KOPT-K1 (cell line): ENCODE results near the gene ADK.
"Not testable (repeated sequence)": the region's sequence is repeated elsewhere in the genome, so short reads cannot be mapped to it uniquely, and the experiment has no call there.

Source experiments
- H3K27ac ChIP-seq: fragments of 200-600 bp; sonication (generic); 2 replicates; pipeline ENCODE4 v1.5.1; 2016; ENCODE audit warnings: antibody characterized with exemption, mild to moderate bottlenecking, low read depth, low read length; ENCODE audit not compliant: poor library complexity, severe bottlenecking
- H3K36me3 ChIP-seq: fragments of 200-600 bp; sonication (generic); 2 replicates; pipeline ENCODE4 v1.5.1; 2017; ENCODE audit warnings: antibody characterized with exemption, mild to moderate bottlenecking, low read length, moderate library complexity; ENCODE audit not compliant: insufficient read depth
- H3K9me3 ChIP-seq: fragments of 200-600 bp; sonication (generic); 2 replicates; pipeline ENCODE4 v1.5.1; 2017; ENCODE audit warnings: antibody characterized with exemption, low read length, mild to moderate bottlenecking; ENCODE audit not compliant: insufficient read depth, poor library complexity, severe bottlenecking

The ADK gene

GRCh38 chr10:74480778-74481177 lies 329.8 kb downstream of the ADK start:
- H3K27ac ChIP-seq, result no peak overlapping the region
- H3K9me3 ChIP-seq, result peaks cover 31% of the 10 kb centered on the region
- H3K36me3 ChIP-seq, result 0 out of 2 replicates have a peak, but pooled peaks cover 14% of the 10 kb centered on the region

- Histone ChIP-seq H3K9me3 (peaks cover 31% of the 10 kb centered on the region), H3K36me3 (0 out of 2 replicates have a peak, but pooled peaks cover 14% of the 10 kb centered on the region), H3K27ac (no peak overlapping the region)
Observed at GRCh38 chr10:74483356-74483755, 332.3 kb downstream of the ADK start.

GRCh38 chr10:74485283-74485682 lies 334.3 kb downstream of the ADK start:
- peaks cover 31% of the 10 kb centered on the region for H3K9me3 ChIP-seq

DNA sequence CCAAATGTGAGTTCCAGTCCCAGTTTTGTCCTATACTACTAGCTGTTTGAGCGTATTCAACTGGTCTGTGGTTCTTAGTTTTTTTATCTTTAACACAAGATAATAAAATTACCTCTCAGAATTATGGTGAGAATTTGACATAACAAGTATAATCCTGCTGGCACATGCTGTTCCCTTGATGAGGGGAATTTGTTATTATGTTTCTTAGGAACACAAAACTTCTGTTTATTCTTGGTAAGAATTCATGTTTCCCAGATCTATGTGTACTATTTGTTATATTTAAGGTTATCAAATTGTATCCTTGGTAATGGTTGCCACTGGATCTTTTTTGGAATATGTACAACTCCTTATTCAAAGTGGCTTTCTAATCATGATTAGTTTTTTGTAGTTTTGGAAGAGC lies 335.6 kb downstream of the ADK start:
- 0 out of 2 replicates have a peak, but pooled peaks cover 13% of the 10 kb centered on the region for H3K36me3 ChIP-seq
- H3K27ac ChIP-seq, result no peak overlapping the region
- peaks cover 17% of the 10 kb centered on the region for H3K9me3 ChIP-seq

More at GRCh38 chr10:74485283-74485682, 334.3 kb downstream of the ADK start:
- no peak overlapping the region for H3K27ac ChIP-seq
- H3K36me3 ChIP-seq, result 0 out of 2 replicates have a peak, but pooled peaks cover 14% of the 10 kb centered on the region

DNA sequence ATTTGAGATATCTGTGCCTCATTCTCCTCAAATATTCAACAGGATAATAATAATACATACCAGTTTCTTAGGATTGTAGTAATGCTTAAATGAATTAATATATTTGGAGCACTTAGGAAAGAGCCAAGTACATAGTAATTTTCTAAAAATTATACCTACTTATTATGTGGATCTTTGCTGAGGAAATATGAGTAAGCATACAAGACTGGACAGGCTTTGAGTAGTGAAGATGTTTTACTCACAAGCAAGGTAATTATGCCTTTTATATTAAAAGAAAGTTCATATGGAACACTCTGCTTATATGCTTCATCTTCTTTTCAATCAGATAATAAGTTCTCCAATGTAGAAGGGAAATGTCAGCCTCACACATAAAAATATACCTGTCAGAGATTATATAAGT lies 337.9 kb downstream of the ADK start:
- Histone ChIP-seq H3K27ac (no peak overlapping the region), H3K9me3 (no peaks in the 10 kb centered on the region), H3K36me3 (no peaks in the 10 kb centered on the region)

GRCh38 chr10:74490551-74490950 lies 339.5 kb downstream of the ADK start:
- Histone ChIP-seq H3K9me3 (no peaks in the 10 kb centered on the region), H3K36me3 (no peaks in the 10 kb centered on the region), H3K27ac (no peak overlapping the region)

- Histone ChIP-seq H3K9me3 (no peaks in the 10 kb centered on the region), H3K27ac (no peak overlapping the region), H3K36me3 (no peaks in the 10 kb centered on the region)
Observed at GRCh38 chr10:74491014-74491413, 340.0 kb downstream of the ADK start.

- H3K9me3 ChIP-seq, H3K36me3 ChIP-seq, H3K27ac ChIP-seq: not testable (repeated sequence)
Observed at GRCh38 chr10:74496276-74496675, 345.3 kb downstream of the ADK start.

- H3K27ac ChIP-seq, H3K9me3 ChIP-seq, H3K36me3 ChIP-seq: not testable (repeated sequence)
Observed at GRCh38 chr10:74498664-74499063, 347.6 kb downstream of the ADK start.

DNA sequence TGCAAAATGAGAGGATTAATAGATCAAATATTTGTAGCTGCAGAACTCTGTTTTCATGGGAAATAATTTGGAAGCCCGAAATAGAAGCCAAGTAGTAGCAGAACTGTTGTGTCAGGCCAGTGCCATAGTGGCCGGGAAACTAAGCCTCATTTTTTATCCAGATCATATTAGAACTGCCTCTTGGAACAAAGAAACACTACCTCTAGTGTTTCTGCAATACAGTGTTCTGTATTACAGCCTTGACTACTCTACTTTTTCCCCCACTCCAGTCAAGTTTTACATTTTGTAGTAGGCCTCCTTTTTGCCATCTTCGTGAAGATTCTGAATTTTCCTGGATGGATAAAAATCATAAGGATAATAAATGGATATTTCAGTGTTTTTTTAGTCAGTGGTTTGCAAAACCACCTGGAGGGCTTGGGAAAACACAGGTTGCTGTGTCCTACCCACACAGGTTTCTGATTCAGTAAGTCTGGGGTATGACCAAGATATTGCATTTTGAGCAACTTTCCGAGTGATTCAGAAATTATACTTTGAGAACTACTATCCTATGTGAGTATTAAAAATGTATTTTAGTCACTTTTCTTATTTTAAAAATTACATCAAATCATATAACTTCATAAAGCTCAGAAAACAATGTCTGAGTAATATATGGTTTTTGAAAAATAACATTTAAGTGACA lies 349.1 kb downstream of the ADK start:
- Histone ChIP-seq H3K9me3 (no peaks in the 10 kb centered on the region), H3K27ac (no peak overlapping the region), H3K36me3 (no peaks in the 10 kb centered on the region)

- peaks cover 5% of the 10 kb centered on the region for H3K9me3 ChIP-seq
- H3K27ac ChIP-seq, result no peak overlapping the region
- no peaks in the 10 kb centered on the region for H3K36me3 ChIP-seq
Observed at GRCh38 chr10:74500816-74501215, 349.8 kb downstream of the ADK start.

- H3K27ac ChIP-seq, result no peak overlapping the region
Observed at GRCh38 chr10:74502963-74503608, 352.1 kb downstream of the ADK start.

DNA sequence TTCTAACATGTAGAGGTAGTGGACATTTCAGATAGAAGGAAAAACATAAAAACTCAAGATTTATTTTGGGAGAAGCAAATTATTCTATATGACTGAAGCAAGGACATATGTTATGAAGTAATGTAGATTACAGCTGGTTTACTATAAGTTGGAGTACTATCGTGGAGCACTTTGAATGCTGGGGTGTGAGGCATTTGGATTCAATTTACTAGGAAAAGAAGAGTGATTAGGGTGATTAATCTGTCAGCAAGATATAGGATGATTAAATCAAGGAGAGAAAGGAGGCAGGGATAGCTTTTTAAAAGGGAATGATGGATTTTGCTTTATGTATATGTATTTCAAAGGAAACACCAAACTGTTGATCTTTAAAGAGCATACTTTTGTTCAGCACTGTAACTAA lies 356.9 kb downstream of the ADK start:
- Histone ChIP-seq H3K9me3 (peaks cover 31% of the 10 kb centered on the region), H3K27ac (no peak overlapping the region), H3K36me3 (no peaks in the 10 kb centered on the region)

More at GRCh38 chr10:74502963-74503608, 352.1 kb downstream of the ADK start:
- H3K36me3 ChIP-seq, result no peaks in the 10 kb centered on the region
- H3K9me3 ChIP-seq, result peaks cover 6% of the 10 kb centered on the region

DNA sequence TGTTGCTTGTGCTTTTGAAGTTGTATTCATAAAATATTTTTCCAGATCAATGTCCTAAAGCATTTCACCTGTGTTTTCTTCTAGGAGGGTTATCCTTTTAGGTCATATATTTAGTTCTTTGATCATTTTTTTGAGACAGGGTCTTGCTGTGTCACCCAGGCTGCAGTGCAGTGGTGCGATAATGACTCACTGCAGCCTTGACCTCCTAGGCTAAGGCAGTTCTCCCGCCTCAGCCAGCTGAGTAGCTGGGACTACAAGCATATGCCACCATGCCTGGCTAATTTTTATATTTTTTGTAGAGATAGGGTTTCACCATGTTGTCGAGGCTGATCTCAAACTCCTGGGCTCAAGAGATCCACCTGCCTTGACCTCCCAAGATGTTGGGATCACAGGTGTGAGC lies 359.6 kb downstream of the ADK start:
- no peaks in the 10 kb centered on the region for H3K36me3 ChIP-seq
- peaks cover 54% of the 10 kb centered on the region for H3K9me3 ChIP-seq
- H3K27ac ChIP-seq, result no peak overlapping the region

DNA sequence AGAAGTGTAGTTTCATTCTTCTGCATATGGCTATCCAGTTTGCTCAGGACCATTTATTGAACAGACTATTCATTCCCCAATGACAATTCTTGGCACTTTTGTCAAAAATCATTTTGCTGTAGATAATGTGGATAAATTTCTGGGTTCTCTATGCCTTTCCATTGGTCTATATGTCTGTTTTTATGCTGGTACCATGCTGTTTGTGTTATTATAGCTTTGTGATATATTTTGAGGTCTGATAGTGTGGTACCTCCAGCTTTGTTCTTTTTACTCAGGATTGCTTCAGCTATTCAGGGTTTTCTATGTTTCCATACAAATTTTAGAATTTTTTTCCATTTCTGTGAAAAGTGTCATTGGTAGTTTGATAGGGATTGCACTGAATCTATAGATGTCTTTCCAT lies 360.0 kb downstream of the ADK start:
- Histone ChIP-seq H3K27ac (no peak overlapping the region), H3K36me3 (no peaks in the 10 kb centered on the region), H3K9me3 (peaks cover 56% of the 10 kb centered on the region)

DNA sequence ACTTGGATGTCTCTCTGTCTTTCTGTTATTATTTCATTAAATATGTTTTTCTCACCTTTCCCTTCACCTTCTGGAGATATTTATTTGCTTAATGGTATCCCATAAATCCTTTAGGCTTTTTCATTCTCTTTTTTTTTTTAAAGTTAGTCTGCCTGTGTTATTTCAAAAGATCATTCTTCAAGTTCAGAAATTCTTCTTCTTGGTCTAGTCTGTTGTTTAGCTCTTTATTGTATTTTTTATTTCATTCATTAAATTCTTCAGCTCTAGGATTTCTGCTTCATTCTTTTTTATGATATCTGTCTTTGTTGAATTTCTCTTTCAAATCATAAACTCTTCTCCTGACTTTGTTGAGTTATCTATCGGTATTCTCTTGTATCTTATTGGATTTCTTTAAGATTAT lies 363.3 kb downstream of the ADK start:
- Histone ChIP-seq H3K36me3 (no peaks in the 10 kb centered on the region), H3K27ac (no peak overlapping the region), H3K9me3 (peaks cover 61% of the 10 kb centered on the region)
